Mammary epithelial cell (primary cell): Measurements from ENCODE around the gene STAP1.

ENCODE experiments used
- EZH2 ChIP-seq: IDR thresholded peaks from 2 replicates; pipeline ENCODE4 v1.6.1; 2012; ENCODE audit warnings: low read length, inconsistent platforms, borderline replicate concordance
- TF ChIP-seq, protein P1 (sequence below), 2 donors: IDR thresholded peaks in 1 of 2; conservative IDR thresholded peaks in 1 of 2; 2 replicates each; pipeline ENCODE4 v1.5.1; 2011 to 2012; ENCODE audit warnings: inconsistent platforms in 2 of 2, low read length in 2 of 2, mild to moderate bottlenecking in 2 of 2, control low read depth in 1 of 2, low read depth in 1 of 2; ENCODE audit not compliant: insufficient read depth in 1 of 2; ENCODE audit errors: extremely low read depth in 1 of 2

DNA sequence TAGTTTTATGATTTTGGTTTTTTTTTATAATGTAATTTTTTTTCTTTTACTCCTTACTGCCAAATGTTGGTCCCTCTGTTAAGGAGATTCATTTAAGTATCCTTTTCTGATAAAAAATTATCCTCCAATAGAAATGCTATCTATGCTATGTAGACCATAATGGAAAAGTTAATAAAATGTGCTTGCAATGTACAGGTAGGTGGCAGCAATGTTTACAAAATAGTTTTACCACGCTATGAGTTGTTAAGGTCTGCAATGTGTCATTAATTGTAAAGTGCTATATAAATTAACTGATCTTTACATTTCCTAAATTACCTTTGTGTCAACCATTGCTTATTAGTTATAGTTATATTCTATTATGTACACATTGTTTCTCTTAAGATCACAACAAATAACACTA is 9.4 kb upstream of the STAP1 start:
- TF ChIP-seq EZH2: no peak
- TF ChIP-seq, protein P1, sequence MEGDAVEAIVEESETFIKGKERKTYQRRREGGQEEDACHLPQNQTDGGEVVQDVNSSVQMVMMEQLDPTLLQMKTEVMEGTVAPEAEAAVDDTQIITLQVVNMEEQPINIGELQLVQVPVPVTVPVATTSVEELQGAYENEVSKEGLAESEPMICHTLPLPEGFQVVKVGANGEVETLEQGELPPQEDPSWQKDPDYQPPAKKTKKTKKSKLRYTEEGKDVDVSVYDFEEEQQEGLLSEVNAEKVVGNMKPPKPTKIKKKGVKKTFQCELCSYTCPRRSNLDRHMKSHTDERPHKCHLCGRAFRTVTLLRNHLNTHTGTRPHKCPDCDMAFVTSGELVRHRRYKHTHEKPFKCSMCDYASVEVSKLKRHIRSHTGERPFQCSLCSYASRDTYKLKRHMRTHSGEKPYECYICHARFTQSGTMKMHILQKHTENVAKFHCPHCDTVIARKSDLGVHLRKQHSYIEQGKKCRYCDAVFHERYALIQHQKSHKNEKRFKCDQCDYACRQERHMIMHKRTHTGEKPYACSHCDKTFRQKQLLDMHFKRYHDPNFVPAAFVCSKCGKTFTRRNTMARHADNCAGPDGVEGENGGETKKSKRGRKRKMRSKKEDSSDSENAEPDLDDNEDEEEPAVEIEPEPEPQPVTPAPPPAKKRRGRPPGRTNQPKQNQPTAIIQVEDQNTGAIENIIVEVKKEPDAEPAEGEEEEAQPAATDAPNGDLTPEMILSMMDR (conservative IDR thresholded peaks at IDR 0.05 in 1 of 2, IDR thresholded peaks at IDR 0.05 in 1 of 2; ENCODE audit: extremely low read depth in 1 of 2, insufficient read depth in 1 of 2, low read depth in 1 of 2, low read length in 2 of 2): peak; percentile 48 to 52
